Activated CD4-positive, CD25-positive, alpha-beta regulatory T cell treated with anti-CD3 and anti-CD28 coated beads, Interleukin-2, amount 50 U/mL, for 72 hours (primary cell): Measurements from ENCODE around the gene DYNC2I2.
"Not testable (repeated sequence)": the region's sequence is repeated elsewhere in the genome, so short reads cannot be mapped to it uniquely, and the experiment has no call there.

ENCODE experiments used
- DNase-seq: peaks from one replicate; pipeline ENCODE4 v3.0.0; 2021

Gene DYNC2I2

DNA sequence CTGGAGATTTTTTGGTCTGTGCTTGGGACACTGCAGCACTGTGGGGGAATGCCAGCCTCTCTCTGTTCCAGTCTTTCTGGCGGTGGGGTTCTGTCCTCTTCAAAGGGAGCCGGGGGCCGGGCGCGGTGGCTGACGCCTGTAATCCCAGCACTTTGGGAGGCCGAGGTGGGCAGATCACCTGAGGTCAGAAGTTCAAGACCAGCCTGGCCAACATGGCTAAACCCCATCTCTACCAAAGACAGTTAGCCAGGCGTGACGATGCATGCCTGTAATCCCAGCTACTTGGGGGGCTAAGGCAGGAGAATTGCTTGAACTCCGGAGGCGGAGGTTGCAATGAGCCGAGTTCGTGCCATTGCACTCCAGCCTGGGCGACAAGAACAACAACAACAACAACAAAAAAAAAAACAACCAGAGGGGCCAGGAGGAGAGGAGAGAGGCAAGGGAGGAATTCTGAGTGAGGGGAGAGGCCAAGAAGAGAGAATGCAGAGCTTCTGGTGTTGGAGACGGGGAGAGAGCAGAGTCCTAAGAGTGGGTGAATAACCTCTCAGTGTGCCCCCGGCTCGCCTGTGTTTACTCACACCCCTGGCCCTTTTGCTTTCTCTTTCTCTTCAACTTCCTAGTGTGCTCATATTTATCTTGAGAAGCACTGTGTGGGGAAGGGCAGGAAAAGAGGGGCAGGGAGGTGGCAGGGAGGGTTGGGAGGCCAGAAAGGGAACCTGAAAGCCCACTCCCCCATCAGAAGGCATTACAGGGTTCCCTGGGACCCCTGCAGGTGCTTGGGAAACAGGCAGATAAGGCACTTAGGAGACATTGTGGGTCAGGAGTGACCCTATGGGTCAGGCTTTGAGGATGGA is 29.2 kb upstream of the DYNC2I2 start:
- no peak for DNase-seq

DNA sequence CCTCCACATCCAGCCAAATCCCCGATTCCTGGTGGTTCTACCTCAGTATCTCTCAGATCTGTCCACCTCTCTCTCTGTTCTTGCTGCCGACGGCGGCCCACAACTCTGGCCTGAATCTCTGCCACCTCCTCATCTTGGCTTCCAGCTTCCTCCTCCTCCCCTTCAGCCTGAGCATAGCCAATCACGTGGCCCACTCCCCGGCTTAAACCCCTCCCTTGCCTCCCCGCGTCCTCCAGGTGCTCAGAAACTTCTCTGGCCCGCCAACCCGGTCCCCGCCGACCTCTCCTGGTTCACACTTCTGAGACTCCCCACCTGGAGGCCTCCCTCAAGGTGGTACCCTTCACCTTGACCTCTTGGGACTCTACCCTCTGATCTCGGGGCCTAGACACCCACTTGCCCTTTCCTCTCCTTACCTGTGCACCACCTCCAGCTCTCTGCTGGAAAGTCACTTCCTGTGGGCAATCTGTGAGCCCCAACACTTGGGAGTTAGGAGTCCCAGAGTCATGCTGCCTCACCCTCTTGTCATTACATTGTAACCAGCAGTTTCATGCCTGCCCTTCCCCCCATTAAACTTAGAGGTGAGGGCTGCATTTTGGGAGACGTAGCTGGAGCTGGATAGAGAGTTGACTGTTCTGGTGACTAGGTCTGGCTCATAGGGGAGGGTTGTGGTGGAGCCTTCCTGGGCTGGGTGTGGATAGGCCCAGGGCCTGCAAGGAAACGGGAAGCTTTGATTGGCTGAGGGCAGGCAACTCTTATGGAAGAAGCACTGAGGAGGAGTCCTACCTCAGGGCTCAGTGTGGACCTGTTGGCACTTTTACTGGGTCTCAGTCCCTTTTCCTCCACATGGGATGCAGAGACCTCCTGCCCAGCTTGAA is 27.9 kb upstream of the DYNC2I2 start:
- DNase-seq, result peak; percentile 76

DNA sequence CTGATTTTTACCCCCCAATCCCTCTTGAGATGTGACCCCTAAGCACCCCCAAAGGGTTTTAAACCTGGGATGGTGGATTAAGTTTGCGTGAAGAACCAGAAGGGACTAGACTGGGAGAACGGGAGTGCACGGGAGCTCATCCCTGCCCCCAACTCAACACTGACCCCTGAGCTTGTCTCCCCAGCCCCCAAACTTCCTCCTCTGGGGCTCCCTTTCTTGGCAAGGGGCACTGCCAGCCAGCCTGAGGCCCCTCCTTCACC is 27.3 kb upstream of the DYNC2I2 start:
- DNase-seq, result no peak

DNA sequence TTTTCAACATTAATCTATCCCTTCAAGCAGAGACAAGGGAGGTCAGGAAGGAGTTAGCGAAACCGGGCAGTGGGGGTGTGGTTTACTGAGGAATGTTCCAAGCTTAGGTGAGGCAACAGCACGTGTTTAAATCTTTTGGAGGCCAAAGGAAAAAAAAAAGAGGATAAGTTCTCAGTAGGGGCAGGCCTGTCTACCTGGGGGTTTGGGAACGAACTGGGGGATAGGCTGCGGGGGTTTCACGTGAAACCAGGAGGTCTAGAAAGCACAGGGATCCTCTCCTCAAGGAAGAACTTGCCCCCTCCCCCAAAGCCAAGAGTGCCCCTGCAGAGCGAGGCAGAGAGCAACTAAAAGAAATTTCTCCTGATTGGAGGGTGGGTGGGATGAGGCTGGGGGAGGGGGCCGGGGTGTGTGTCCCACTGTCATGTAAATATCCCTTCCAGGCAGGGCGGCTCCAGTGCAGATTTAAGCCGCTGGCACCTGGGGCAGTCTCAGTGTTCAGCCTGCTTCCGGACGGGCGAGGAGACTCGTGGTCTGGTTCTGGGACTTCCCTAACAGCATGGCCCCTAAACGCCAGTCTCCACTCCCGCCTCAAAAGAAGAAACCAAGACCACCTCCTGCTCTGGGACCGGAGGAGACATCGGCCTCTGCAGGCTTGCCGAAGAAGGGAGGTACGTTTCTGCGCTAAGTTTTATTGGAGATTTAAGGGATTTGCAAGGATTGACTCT is 26.9 kb upstream of the DYNC2I2 start:
- peak; percentile 43 for DNase-seq

DNA sequence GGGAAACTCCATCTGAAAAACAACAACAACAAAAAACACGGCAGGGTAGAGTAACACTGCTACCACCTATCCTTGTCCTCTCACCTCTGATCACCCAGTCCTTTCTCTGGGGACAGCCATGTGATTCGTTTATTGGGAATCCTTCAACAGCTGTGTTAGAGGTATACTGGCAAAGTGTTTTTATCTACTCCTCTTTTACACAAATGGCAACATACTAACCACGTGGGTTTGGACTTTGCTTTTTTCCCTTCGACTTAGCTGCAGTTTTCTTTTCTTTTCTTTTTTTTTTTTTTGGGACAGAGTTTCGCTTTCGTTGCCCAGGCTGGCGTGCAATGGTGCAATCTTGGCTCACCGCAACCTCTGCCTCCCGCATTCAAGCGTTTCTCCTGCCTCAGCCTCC is 21.1 kb upstream of the DYNC2I2 start:
- no peak for DNase-seq

DNA sequence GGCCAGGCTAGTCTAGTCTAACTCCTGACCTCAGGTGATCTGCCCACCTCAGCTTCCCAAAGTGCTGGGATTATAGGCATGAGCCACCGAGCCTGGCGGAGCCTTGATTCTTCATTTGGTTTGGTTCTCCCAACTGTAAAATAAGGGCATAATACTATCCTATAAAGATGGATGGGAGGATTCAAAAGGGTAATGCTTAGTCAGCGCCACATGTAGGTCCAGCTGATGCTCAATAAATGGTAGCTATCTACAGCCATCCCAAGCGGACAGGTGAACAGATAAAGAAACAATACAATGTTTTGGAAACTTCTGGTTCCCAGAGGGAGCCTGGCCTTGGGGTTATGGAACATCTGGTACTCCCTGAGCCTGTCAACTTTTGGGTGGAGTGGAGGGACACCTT is 18.7 kb upstream of the DYNC2I2 start:
- no peak for DNase-seq

DNA sequence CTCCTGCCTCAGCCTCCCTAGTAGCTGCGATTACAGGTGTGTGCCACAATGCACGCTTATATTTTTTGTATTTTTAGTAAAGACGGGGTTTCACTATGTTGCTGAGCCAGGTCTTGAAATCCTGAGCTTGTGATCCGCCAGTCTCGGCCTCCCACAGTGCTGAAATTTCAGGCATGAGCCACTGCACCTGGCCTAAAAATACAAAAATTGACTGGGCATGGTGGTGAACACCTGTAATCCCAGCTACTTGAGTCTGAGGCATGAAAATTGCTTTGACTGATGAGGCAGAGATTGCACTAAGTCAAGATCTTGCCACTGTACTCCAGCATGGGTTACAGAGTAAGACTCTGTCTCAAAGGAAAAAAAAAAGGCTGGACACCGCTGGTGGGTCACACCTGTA is 13.1 kb upstream of the DYNC2I2 start:
- DNase-seq, result no peak

DNA sequence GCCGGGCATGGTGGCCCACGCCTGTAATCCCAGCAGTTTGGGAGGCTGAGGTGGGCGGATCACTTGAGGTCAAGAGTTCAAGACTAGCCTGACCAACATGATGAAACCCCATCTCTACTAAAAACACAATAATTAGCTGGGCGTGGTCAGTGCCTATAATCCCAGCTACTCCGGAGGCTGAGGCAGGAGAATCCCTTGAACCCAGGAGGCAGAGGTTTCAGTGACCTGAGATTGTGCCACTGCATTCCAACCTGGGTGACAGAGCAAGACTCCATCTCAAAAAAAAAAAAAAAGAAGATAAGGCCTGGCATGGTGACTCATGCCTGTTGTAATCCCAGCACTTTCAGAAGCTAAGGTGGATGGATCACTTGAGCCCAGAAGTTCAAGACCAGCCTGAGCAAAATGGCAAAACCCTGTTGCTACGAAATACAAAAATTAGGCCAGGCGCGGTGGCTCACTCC is 9.9 kb upstream of the DYNC2I2 start:
- DNase-seq, result not testable (repeated sequence)

DNA sequence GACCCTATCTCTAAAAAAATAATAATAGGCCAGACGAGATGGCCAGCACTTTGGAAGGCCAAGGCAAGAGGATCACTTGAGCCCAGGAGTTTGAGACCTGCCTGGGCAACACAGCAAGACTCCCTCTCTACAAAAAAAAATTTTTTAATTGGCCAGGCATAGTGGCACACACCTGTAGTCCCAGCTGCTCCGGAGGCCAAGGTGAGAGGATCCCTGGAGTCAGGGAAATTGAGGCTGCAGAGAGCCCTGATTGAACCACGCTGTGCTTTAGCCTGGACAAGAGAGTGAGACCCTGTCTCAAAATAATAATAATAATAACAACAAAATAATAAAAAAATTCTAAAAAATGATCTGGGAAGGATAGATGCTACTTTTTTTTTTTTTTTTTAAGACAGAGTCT is 1.1 kb upstream of the DYNC2I2 start:
- DNase-seq, result no peak

DNA sequence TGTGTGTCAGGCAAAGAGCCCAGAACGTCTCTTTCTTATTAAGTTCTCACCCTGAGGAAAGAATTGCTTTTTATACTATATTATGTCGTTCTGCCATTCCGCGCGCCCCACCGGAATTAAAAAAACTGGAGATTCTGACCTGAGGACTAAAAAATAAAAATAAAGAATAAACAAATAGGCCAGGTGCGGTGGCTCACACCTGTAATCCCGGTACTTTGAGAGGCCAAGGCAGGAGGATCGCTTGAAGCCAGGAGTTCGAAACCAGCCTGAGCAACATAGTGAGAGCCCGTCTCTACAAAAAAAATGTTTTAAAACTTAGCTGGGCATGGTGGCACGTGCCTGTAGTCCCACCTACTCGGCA is 677 bp upstream of the DYNC2I2 start:
- DNase-seq, result no peak

DNA sequence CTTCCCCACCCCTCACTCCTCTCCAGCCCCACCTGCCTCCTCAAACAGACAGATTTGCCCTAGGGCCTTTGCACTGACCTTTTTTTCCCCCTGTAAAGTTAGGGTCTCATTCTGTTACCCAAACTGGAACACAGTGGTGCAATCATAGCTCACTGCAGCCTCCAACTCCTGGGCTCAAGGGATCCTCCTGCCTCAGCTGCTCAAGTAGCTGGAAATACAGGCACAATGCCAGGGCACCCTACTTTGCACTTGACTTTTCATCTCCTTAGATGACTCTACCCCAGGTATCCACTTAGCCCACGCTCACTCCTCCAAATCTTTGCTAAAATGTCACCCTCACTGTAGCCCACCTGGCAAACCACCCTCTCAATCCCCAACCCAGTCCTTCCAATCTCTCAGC is 2.2 kb downstream of the DYNC2I2 start:
- no peak for DNase-seq

DNA sequence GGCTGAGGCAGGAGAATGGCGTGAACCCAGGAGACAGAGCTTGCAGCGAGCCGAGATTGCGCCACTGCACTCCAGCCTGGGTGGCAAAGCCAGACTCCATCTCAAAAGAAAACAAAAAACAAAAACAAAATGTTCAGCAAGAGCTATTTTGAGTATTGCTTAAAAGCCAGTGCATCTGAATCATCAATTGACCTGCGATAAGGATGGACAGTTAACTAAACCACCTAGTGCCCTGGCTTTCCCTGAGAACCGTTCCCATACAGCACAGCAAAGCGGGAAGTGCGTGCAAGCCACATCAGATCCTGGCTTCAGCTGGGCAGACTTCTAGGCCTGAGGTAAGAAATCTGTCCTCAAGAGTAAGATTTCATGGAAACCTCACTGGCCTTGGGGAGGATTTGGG is 2.7 kb downstream of the DYNC2I2 start:
- DNase-seq, result no peak

DNA sequence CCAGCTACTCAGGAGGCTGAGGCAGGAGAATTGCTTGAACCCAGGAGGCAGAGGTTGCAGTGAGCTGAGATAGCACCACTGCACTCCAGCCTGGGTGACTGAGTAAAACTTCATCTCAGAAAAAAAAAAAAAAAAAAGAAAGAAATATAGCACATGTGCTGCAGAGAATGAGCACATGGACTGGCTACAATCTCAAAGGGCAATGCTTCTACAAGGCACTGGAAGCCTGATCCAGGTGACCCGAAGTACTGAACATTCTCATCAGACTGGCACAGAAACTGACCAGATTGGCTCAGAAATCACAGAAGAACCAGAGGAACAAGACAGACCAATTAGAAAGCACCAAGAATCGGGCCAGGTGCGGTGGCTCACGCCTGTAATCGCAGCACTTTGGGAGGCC is 4.8 kb downstream of the DYNC2I2 start:
- no peak for DNase-seq

DNA sequence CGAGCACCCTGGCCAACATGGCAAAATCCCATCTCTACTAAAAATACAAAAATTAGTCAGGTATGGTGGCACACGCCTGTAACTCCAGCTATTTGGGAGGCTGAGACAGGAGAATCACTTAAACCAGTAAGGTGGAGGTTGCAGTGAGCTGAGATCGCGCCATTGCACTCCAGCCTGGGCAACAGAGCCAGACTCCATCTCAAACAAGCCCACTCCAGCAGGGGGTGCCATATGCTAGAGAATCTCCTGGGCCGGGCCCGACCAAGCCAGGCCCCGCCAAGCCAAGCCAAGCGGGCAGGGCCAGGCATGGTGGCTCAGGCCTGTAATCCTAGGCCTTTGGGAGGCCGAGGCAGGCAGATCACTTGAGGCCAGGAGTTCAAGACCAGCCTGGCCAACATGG is 8.4 kb downstream of the DYNC2I2 start:
- peak; percentile 58 for DNase-seq

DNA sequence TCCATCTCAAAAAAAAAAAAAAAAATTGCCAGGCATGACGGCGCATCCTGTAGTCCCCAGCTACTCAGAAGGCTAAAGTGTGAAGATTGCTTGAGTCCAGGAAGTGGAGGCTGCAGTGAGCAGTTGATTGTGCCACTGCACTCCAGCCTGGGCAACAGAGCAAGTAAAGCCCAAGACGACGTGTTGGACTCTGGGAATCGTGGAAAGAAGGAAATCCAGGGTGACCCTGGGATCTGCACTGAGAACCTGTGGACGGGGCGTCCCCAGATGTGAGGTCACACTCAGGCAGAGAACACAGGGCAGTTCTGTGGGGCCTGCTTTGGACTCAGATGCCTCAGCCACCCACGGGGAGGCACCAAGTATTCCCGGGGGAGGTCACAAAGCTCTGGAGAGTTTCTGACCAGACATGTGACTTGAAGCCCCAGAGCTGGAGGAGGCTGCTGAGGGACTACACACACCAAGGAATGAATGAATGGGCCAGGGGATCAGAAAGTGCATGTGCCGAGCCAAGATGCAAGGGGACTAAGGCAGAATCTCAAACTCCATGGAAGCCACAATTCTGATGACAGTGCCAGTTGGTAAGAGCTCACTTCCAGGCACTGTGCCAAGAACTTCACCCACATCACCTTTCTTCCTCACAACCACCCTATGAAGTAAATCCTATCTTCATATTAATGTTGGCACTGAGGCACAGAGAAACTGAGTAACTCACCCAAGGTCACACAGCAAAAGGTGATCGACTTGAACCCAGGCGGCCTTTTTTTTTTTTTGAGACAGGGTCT is 12.9 kb downstream of the DYNC2I2 start:
- no peak for DNase-seq

DNA sequence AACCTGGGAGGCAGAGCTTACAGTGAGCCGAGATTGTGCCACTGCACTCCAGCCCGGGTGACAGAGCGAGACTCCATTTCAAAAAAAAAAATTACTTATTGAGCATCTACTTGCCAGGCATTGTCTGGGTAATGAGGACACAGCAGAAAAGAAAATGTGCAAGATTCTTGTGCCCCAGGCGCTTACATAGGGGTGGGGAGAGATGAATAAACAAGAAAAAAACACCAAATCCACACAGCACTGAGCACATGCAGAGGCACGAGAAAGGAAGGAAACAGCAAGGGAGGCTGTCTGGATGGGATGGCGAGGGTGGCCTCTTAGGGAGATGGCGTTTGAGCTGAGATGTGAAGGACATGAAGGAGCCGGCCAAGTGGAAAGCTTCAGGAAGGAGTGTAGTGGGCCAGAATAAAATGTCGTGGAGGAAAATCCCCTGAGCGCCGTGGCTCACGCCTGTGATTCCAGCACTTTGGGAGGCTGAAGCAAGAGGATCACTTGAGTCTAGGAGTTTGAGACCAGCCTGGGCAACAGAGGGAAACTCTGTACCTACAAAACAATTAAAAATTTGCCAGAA is 13.9 kb downstream of the DYNC2I2 start:
- DNase-seq, result no peak

DNA sequence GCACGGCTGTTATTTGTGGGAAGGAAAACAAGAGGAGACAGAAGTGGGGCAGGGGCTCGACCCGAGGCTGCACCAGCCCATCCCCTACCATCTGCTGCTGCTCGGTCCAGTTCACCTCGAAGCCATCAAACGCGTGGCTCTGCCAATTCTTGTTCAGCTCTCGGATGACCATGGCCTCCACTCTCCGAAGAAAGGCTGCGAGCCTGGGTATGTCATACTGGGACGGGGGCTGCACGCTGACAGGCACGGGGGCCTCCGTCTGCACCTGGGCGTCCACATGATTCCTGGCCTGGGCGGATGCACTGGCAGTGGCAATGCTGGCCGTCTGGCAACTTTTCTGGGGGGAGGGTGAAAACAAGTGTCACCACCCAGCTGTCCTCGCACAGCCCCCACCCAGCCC is 16.0 kb downstream of the DYNC2I2 start:
- no peak for DNase-seq

DNA sequence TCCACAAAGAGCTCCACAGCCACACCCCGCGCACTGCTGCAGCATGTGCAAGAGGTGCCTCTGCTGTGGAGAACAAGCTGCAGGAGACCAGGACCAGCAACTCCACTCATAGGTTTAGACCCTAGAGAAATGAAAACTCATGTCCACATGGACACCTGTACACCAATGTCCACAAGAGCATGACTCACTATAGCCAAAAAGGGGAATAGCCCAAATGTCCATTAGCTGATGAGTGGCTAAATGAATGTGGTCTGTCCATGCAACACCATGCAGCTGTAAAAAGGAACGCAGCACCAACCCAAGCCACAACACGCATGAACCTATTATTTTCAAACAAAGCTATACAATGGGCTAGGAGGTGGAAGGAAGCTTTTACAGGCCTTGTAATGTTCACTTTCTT is 18.1 kb downstream of the DYNC2I2 start:
- DNase-seq, result no peak

DNA sequence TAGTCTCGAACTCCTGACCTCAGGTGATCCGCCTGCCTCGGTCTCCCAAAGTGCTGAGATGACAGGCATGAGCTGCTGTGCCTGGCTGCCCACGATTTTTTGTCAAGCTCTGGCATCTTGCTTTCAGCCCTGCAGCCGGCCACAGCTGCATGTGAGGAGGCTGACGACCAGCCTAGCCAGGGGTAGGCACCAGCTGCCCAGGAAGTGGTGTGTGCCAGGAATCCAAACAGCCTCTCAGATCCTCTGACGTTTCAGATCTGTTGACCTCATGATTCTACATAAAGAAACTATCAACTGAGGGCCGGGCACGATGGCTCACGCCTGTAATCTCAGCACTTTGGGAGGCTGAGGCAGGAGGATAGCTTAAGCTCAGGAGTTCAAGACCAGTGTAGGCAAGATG is 19.0 kb downstream of the DYNC2I2 start:
- no peak for DNase-seq

DNA sequence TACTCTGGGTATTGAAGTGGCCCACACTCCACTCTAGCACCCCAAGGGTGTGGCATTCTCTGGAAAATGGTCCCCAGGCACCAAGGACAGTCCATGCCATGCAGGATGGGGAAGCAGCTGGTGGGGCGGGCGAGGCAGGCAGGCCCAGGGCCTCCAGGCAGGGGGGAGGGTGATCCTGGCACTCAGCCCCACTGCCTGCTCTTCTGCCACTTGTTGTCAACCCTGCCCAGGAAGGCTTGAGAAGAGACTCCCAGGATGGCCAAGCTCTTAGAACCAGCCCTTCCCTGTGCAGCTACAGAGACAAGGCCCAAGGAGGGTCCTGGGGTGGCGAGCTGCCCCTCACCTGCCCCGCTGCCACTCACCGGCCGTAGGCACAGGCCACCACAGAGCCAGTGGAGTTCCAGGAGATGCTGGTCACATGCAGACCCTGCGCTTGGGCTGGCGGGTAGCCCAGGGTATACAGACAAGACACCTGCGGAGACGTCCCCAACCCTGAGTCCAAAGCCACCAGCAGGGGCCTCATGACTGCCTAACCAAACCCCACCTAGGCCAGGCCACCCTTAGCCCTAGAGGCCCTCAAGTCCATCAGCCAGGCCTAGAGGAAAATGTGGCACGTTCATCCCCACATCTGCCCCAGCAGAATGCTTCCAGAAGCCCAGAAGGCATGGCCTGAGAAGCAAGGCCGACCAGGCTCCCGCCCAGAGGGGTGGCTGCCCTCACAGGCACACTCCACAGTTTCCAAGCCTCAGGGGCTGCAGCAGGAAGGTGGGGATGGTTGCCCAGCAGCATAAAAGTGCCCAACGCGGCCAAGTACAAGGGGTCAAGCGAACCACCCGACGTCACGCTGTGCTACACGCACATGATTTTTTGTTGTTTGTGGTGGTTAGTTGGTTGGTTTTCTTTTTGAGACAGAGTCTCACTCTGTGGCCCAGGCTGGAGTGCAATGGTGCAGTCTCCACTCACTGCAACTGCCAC is 19.8 kb downstream of the DYNC2I2 start:
- no peak for DNase-seq

DNA sequence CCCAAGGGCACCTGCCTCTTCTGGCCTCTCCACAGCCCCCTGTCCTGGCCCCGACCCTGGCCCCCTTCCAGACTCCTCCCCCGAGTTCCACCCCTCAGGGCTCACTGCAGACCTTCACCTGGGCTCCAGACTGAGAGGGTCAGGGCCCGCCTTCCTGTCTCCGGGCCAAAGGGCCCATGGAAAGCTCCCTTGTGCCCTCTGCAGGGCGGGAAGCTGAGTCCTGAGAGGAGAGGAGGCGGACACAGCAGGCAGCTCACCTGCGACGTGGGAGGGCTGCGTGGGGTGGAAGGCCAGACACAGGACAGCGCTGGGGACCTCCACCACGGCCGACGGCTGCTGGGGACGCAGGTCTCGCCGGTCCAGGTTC is 20.6 kb downstream of the DYNC2I2 start:
- DNase-seq, result no peak
